IMR-90 (cell line): ENCODE results near the gene HSPA1A. TPM values are rescaled to one million over a fixed set of nuclear protein-coding genes. Genes with fewer than 3 reads are reported as not detected.

ENCODE experiments used
- ATAC-seq: fragments of 200-7000 bp; cut with Tn5 transposase; 2 replicates; pipeline ENCODE4 v1.9.1; 2020; ENCODE audit warnings: low read depth, mild to moderate bottlenecking, moderate library complexity
- BruUV-seq: library from RNA; stranded (reverse); fragments of 400-500 nt; replicated peaks from 2 replicates; lab custom pipeline; 2021; lab: Mats Ljungman, UMichigan
- CTCF ChIA-PET: fragments of 300-600 bp; formaldehyde crosslinking; extraction: SDS; loops from one replicate; lab custom pipeline; 2021; ENCODE audit warnings: antibody characterized with exemption; lab: Yijun Ruan, JAX
- POLR2A ChIA-PET: fragments of 300-600 bp; sonication (Branson Sonifier 250); formaldehyde crosslinking; loops from one replicate; lab custom pipeline; 2022; ENCODE audit warnings: antibody characterized with exemption; ENCODE audit not compliant: unreplicated experiment; lab: Charles Lee
- DNase-seq: peaks from one replicate; pipeline ENCODE4 v3.0.0; 2013
- H2AFZ ChIP-seq: replicated peaks from 2 replicates; pipeline ENCODE3; 2013; ENCODE audit warnings: low read length, mild to moderate bottlenecking; ENCODE audit not compliant: poor library complexity
- H2AK5ac ChIP-seq: 2 replicates; pipeline ENCODE4 v1.6.1; 2013; ENCODE audit warnings: low read depth, low read length, inconsistent platforms
- H2AK9ac ChIP-seq: replicated peaks from 2 replicates; pipeline ENCODE3; 2013; ENCODE audit warnings: mild to moderate bottlenecking, low read depth, low read length, moderate library complexity; ENCODE audit not compliant: poor library complexity
- H2BK120ac ChIP-seq: 2 replicates; pipeline ENCODE4 v1.6.1; 2013; ENCODE audit warnings: low read depth, low read length, inconsistent platforms
- H2BK15ac ChIP-seq: 3 replicates; pipeline ENCODE4 v1.6.1; 2013; ENCODE audit warnings: low read depth, low read length, inconsistent platforms
- H2BK20ac ChIP-seq: 2 replicates; pipeline ENCODE4 v1.6.1; 2013; ENCODE audit warnings: low read depth, mild to moderate bottlenecking, inconsistent platforms, low read length, moderate library complexity
- H2BK5ac ChIP-seq: 2 replicates; pipeline ENCODE4 v1.6.1; 2013; ENCODE audit warnings: mild to moderate bottlenecking, low read depth, low read length, inconsistent platforms; ENCODE audit not compliant: poor library complexity, severe bottlenecking
- H3K14ac ChIP-seq: replicated peaks from 2 replicates; pipeline ENCODE4 v1.6.1; 2013; ENCODE audit warnings: low read depth, low read length, inconsistent platforms
- H3K18ac ChIP-seq: 2 replicates; pipeline ENCODE4 v1.6.1; 2013; ENCODE audit warnings: low read depth, low read length, control low read depth
- H3K23ac ChIP-seq: 2 replicates; pipeline ENCODE4 v1.6.1; 2013; ENCODE audit warnings: low read depth, low read length, inconsistent platforms
- H3K27ac ChIP-seq: 2 replicates; pipeline ENCODE4 v1.5.1; 2013; ENCODE audit warnings: mild to moderate bottlenecking, control low read depth, low read length; ENCODE audit not compliant: insufficient read depth
- H3K27me3 ChIP-seq: 2 replicates; pipeline ENCODE4 v1.6.1; 2013; ENCODE audit warnings: low read length; ENCODE audit not compliant: control insufficient read depth, insufficient read depth
- H3K36me3 ChIP-seq: 2 replicates; pipeline ENCODE4 v1.6.1; 2013; ENCODE audit warnings: low read length, mixed read lengths; ENCODE audit not compliant: control insufficient read depth, insufficient read depth
- H3K4ac ChIP-seq: 2 replicates; pipeline ENCODE4 v1.6.1; 2013; ENCODE audit warnings: low read depth, low read length, inconsistent platforms
- H3K4me1 ChIP-seq: 2 replicates; pipeline ENCODE4 v1.6.1; 2013; ENCODE audit warnings: low read length, mixed read lengths; ENCODE audit not compliant: control insufficient read depth, insufficient read depth
- H3K4me2 ChIP-seq: 2 replicates; pipeline ENCODE4 v1.6.1; 2013; ENCODE audit warnings: low read depth, mild to moderate bottlenecking, control low read depth, low read length, moderate library complexity
- H3K4me3 ChIP-seq: 2 replicates; pipeline ENCODE4 v1.5.1; 2013; ENCODE audit warnings: low read depth, mild to moderate bottlenecking, control low read depth, low read length, moderate library complexity; ENCODE audit not compliant: insufficient read depth
- H3K56ac ChIP-seq: 2 replicates; pipeline ENCODE4 v1.6.1; 2013; ENCODE audit warnings: low read length, inconsistent platforms; ENCODE audit not compliant: insufficient read depth; ENCODE audit errors: extremely low read depth
- H3K79me1 ChIP-seq, 2 experiments: 2 replicates each; pipeline ENCODE4 v1.6.1; 2013; ENCODE audit warnings: low read length in 2 of 2, inconsistent platforms in 1 of 2, low read depth in 1 of 2
- H3K9ac ChIP-seq: 2 replicates; pipeline ENCODE4 v1.6.1; 2013; ENCODE audit warnings: low read depth, low read length, control low read depth
- H3K9me1 ChIP-seq: 2 replicates; pipeline ENCODE4 v1.6.1; 2013; ENCODE audit warnings: low read length, inconsistent platforms; ENCODE audit not compliant: insufficient read depth
- H3K9me3 ChIP-seq: 2 replicates; pipeline ENCODE4 v1.6.1; 2013; ENCODE audit warnings: low read length; ENCODE audit not compliant: control insufficient read depth, insufficient read depth
- H4K20me1 ChIP-seq: 2 replicates; pipeline ENCODE4 v1.6.1; 2013; ENCODE audit warnings: low read length, inconsistent platforms; ENCODE audit not compliant: insufficient read depth
- H4K5ac ChIP-seq: 2 replicates; pipeline ENCODE4 v1.6.1; 2013; ENCODE audit warnings: mild to moderate bottlenecking, low read depth, low read length, control low read depth
- H4K8ac ChIP-seq, 2 experiments: 2 replicates each; pipeline ENCODE4 v1.6.1; 2013; ENCODE audit warnings: low read depth in 2 of 2, low read length in 2 of 2, control low read depth in 1 of 2, inconsistent platforms in 1 of 2
- H4K91ac ChIP-seq: 2 replicates; pipeline ENCODE4 v1.6.1; 2013; ENCODE audit warnings: low read depth, low read length, inconsistent platforms; ENCODE audit not compliant: insufficient read depth
- CEBPB ChIP-seq: IDR thresholded peaks from 2 replicates; pipeline ENCODE4 v1.6.1; 2012; ENCODE audit warnings: low read depth, low read length, improper control_type of control experiment
- CHD1 ChIP-seq: IDR thresholded peaks from 2 replicates; pipeline ENCODE4 v1.6.1; 2012; ENCODE audit warnings: low read depth, low read length, improper control_type of control experiment
- ELK1 ChIP-seq: fragments of 150-350 bp; IDR thresholded peaks from 2 replicates; pipeline ENCODE4 v1.6.1; 2016; ENCODE audit warnings: low read depth, mild to moderate bottlenecking, low read length, moderate library complexity, borderline replicate concordance
- FOS ChIP-seq: fragments of 150-350 bp; IDR thresholded peaks from 2 replicates; pipeline ENCODE4 v1.6.1; 2016; ENCODE audit warnings: low read depth, low read length
- MAZ ChIP-seq: IDR thresholded peaks from 2 replicates; pipeline ENCODE4 v1.6.1; 2012; ENCODE audit warnings: low read depth, mild to moderate bottlenecking, low read length, improper control_type of control experiment, moderate library complexity, borderline replicate concordance
- MXI1 ChIP-seq: IDR thresholded peaks from 2 replicates; pipeline ENCODE4 v1.6.1; 2012; ENCODE audit warnings: low read depth, mild to moderate bottlenecking, low read length, moderate library complexity, borderline replicate concordance
- RAD21 ChIP-seq: IDR thresholded peaks from 2 replicates; pipeline ENCODE4 v1.6.1; 2012; ENCODE audit warnings: low read length, improper control_type of control experiment
- RCOR1 ChIP-seq: IDR thresholded peaks from 2 replicates; pipeline ENCODE4 v1.6.1; 2012; ENCODE audit warnings: mild to moderate bottlenecking, low read length, improper control_type of control experiment; ENCODE audit not compliant: insufficient replicate concordance
- RFX5 ChIP-seq: IDR thresholded peaks from 2 replicates; pipeline ENCODE4 v1.8.0; 2012; ENCODE audit warnings: low read depth, mild to moderate bottlenecking, low read length, moderate library complexity
- SMC3 ChIP-seq: fragments of 150-350 bp; IDR thresholded peaks from 2 replicates; pipeline ENCODE4 v1.6.1; 2016; ENCODE audit warnings: low read depth, mild to moderate bottlenecking, antibody characterized with exemption, low read length, moderate library complexity
- USF2 ChIP-seq: fragments of 150-350 bp; IDR thresholded peaks from 2 replicates; pipeline ENCODE4 v1.6.1; 2017; ENCODE audit warnings: mild to moderate bottlenecking, antibody characterized with exemption, low read length, low read depth
- WGBS, 2 experiments: methylation state at CpG; one replicate each; pipeline versions ENCODE4 v1.1.5 to v1.1.7; 2013; ENCODE audit warnings: missing lambda C conversion rate in 2 of 2; ENCODE audit not compliant: insufficient read length in 1 of 2; ENCODE audit errors: extremely low coverage in 2 of 2; 5-methylcytosine and 5-hydroxymethylcytosine counted together
- dilution Hi-C: fragments of 300-500 bp; cut with HindIII; formaldehyde crosslinking; loops from one replicate; pipeline ENCODE4 v1.14.3; 2018; ENCODE audit warnings: low sequenced_read_pairs; ENCODE audit not compliant: unreplicated experiment
- in situ Hi-C: fragments of 300-500 bp; cut with MboI; formaldehyde crosslinking; loops from 3 replicates; pipeline ENCODE4 v1.14.3; 2019; ENCODE audit warnings: low sequenced_read_pairs, inconsistent platforms, mixed read lengths
- intact Hi-C: fragments of 100-400 bp; cut with micrococcal nuclease; formaldehyde crosslinking; loops from 2 replicates; pipeline ENCODE4 v1.10.0; 2022
- polyA plus RNA-seq, 3 experiments: library from polyadenylated mRNA; depleted of rRNA; stranded (reverse); fragments of >200 nt; gene quantifications; 2 replicates each; pipeline ENCODE4 v1.2.3, GENCODE V29; 2012; ENCODE audit warnings: low replicate concordance in 1 of 3
- total RNA-seq: library from RNA; depleted of rRNA; stranded (reverse); fragments of >200 nt; gene quantifications from 2 replicates; pipeline ENCODE4 v1.2.3, GENCODE V29; 2012

HSPA1A gene
- total and polyA plus RNA-seq, 2 of the 4 experiments (the other 2 are of a cell fraction): 94.6 to 95.3 TPM

GRCh38 chr6:31844507-31844906 is 29.2 kb downstream of the HSPA1A start:
- H3K18ac ChIP-seq: no peak overlapping the region
- H3K4me3 ChIP-seq: no peak overlapping the region
- H3K4ac ChIP-seq: no peak overlapping the region
- no peak overlapping the region for H3K27ac ChIP-seq
- no peak overlapping the region for H3K9ac ChIP-seq
- ATAC-seq (no peak), DNase-seq (no peak)
- no peak overlapping the region for H2BK15ac ChIP-seq
- no TSS peak for BruUV-seq
- intact Hi-C loops: no loop called here
- H2BK20ac ChIP-seq: no peak overlapping the region
- H4K8ac ChIP-seq: no peak overlapping the region
- POLR2A ChIA-PET: no interaction called here
- no peak overlapping the region for H2BK120ac ChIP-seq
- H2AFZ ChIP-seq: no peak overlapping the region
- H3K9me1 ChIP-seq: no peaks in the 10 kb centered on the region; the same call in 1 of the 2 replicates
- no peak overlapping the region for H3K56ac ChIP-seq
- no peaks in the 10 kb centered on the region for H3K9me3 ChIP-seq
- CTCF ChIA-PET: no interaction called here
- H4K5ac ChIP-seq: no peak overlapping the region
- dilution Hi-C loops: no loop called here
- 71% methylated on average over 1 of the region's 3 CpGs; no CpG with 5 or more reads in 1 of the 2 experiments for WGBS, 2 experiments
- H2BK5ac ChIP-seq: no peak overlapping the region
- peaks cover 0 to 3% of the 10 kb centered on the region in 2 experiments; a peak in 1 of 4 replicates for H3K79me1 ChIP-seq
- peaks cover 17% of the 10 kb centered on the region for H4K20me1 ChIP-seq
- TF ChIP-seq CEBPB (no peak), FOS (no peak), RAD21 (no peak), RCOR1 (no peak), RFX5 (no peak), SMC3 (no peak), MXI1 (no peak), MAZ (no peak), CHD1 (no peak), USF2 (no peak), ELK1 (no peak)
- in situ Hi-C loops: no loop called here
- H3K27me3 ChIP-seq: no peaks in the 10 kb centered on the region
- no peak overlapping the region for H3K14ac ChIP-seq
- no peak overlapping the region for H2AK5ac ChIP-seq
- H3K36me3 ChIP-seq: peaks cover 14% of the 10 kb centered on the region
- H2AK9ac ChIP-seq: no peak overlapping the region
- no peaks in the 10 kb centered on the region for H3K4me1 ChIP-seq
- H4K91ac ChIP-seq: no peak overlapping the region
- no peak overlapping the region for H3K4me2 ChIP-seq
- H3K23ac ChIP-seq: no peak overlapping the region
